OCI-LY7 (cell line): Measurements from ENCODE around the gene ASAH2. TPM values are rescaled to one million over a fixed set of nuclear protein-coding genes. Genes with fewer than 3 reads are reported as not detected.

Source experiments
- BruUV-seq: library from RNA; stranded (reverse); fragments of 400-500 nt; replicated peaks from 2 replicates; lab custom pipeline; 2021; lab: Mats Ljungman, UMichigan
- CTCF ChIA-PET: fragments of 300-600 bp; sonication (Branson Sonifier 250); formaldehyde crosslinking; loops from one replicate; lab custom pipeline; 2022; ENCODE audit warnings: antibody characterized with exemption; ENCODE audit not compliant: unreplicated experiment; lab: Charles Lee
- POLR2A ChIA-PET: fragments of 300-600 bp; sonication (Branson Sonifier 250); formaldehyde crosslinking; loops from one replicate; lab custom pipeline; 2022; ENCODE audit warnings: antibody characterized with exemption; lab: Charles Lee
- DNase-seq: peaks from one replicate; pipeline ENCODE4 v3.0.0-alpha.2; 2015; ENCODE audit warnings: low spot score
- H2AFZ ChIP-seq: fragments of 200-600 bp; sonication (generic), shearing (Covaris generic); 2 replicates; pipeline ENCODE4 v1.6.1; 2014; ENCODE audit warnings: mild to moderate bottlenecking, antibody characterized with exemption, low read length, moderate library complexity
- H3K27ac ChIP-seq: fragments of 200-600 bp; sonication (generic); 2 replicates; pipeline ENCODE4 v1.5.1; 2014; ENCODE audit warnings: mixed run types, low read depth, mild to moderate bottlenecking, moderate library complexity, low read length, inconsistent platforms; ENCODE audit not compliant: poor library complexity, severe bottlenecking
- H3K36me3 ChIP-seq: fragments of 200-600 bp; sonication (generic); 2 replicates; pipeline ENCODE4 v1.6.1; 2014; ENCODE audit warnings: mild to moderate bottlenecking, antibody characterized with exemption, low read length, moderate library complexity, mixed read lengths; ENCODE audit not compliant: insufficient read depth
- H3K4me1 ChIP-seq: fragments of 200-600 bp; sonication (generic); 2 replicates; pipeline ENCODE4 v1.5.1; 2014; ENCODE audit warnings: mild to moderate bottlenecking, low read length; ENCODE audit not compliant: insufficient read depth, poor library complexity, severe bottlenecking
- H3K4me2 ChIP-seq: fragments of 200-600 bp; sonication (generic); 2 replicates; pipeline ENCODE4 v1.6.1; 2014; ENCODE audit warnings: mild to moderate bottlenecking, low read length
- H3K4me3 ChIP-seq: fragments of 200-600 bp; sonication (generic); 2 replicates; pipeline ENCODE4 v1.5.1; 2014; ENCODE audit warnings: mild to moderate bottlenecking, low read depth, low read length; ENCODE audit not compliant: poor library complexity, severe bottlenecking
- H3K79me2 ChIP-seq: fragments of 200-600 bp; sonication (generic); 2 replicates; pipeline ENCODE4 v1.6.1; 2016; ENCODE audit warnings: low read depth, mild to moderate bottlenecking, low read length, moderate library complexity, mixed read lengths; ENCODE audit not compliant: insufficient read depth
- H3K9me2 ChIP-seq: fragments of 200-600 bp; sonication (generic); 2 replicates; pipeline ENCODE4 v1.6.1; 2016; ENCODE audit warnings: mild to moderate bottlenecking, low read length, mixed read lengths; ENCODE audit not compliant: insufficient read depth
- H3K9me3 ChIP-seq: fragments of 200-600 bp; sonication (generic); 2 replicates; pipeline ENCODE4 v1.6.1; 2014; ENCODE audit warnings: mild to moderate bottlenecking, mixed run types, low read length, mixed read lengths
- H4K20me1 ChIP-seq: fragments of 200-600 bp; sonication (generic); 2 replicates; pipeline ENCODE4 v1.6.1; 2014; ENCODE audit warnings: mild to moderate bottlenecking, antibody characterized with exemption, low read length, moderate library complexity, mixed read lengths; ENCODE audit not compliant: insufficient read depth
- EZH2phosphoT487 ChIP-seq: fragments of 200-600 bp; sonication (generic); IDR thresholded peaks from 2 replicates; pipeline ENCODE4 v1.6.1; 2018; ENCODE audit warnings: low read depth, borderline replicate concordance, mild to moderate bottlenecking, mixed run types, antibody characterized with exemption, low read length, moderate library complexity, mixed read lengths
- intact Hi-C: fragments of 100-400 bp; cut with micrococcal nuclease; formaldehyde crosslinking; loops from one replicate; pipeline ENCODE4 v1.10.0; 2022; ENCODE audit not compliant: unreplicated experiment
- total RNA-seq, 2 experiments: library from RNA; depleted of rRNA in 1 of 2; stranded (reverse); fragments of >200 nt in 1 of 2; shearing (Covaris generic) in 1 of 2; gene quantifications; 2 replicates each; pipeline ENCODE4 v1.2.3, GENCODE V29; 2014 to 2022
- TF ChIP-seq, protein P1 (sequence below): fragments of 200-600 bp; sonication (generic); conservative IDR thresholded peaks from 2 replicates; pipeline ENCODE4 v1.5.1; 2014; ENCODE audit warnings: mild to moderate bottlenecking, antibody characterized with exemption, low read length, moderate library complexity, mixed read lengths

ASAH2 gene
- total RNA-seq, 2 experiments from 2014 or later: not detected

- CTCF ChIA-PET: no interaction called here
- intact Hi-C loops: no loop called here
Observed at GRCh38 chr10:50295367-50295766, 44.1 kb upstream of the ASAH2 start.

GRCh38 chr10:50294582-50294981, 43.3 kb upstream of the ASAH2 start:
- Histone ChIP-seq H3K4me2 (no peak overlapping the region), H3K27ac (no peak overlapping the region), H3K4me3 (no peak overlapping the region), H4K20me1 (no peaks in the 10 kb centered on the region), H2AFZ (no peak overlapping the region), H3K9me2 (no peaks in the 10 kb centered on the region), H3K79me2 (no peaks in the 10 kb centered on the region), H3K36me3 (no peaks in the 10 kb centered on the region), H3K9me3 (no peaks in the 10 kb centered on the region), H3K4me1 (no peaks in the 10 kb centered on the region)
- DNase-seq: no peak
- POLR2A ChIA-PET: no interaction called here
- no TSS peak for BruUV-seq
- CTCF ChIA-PET: no interaction called here
- intact Hi-C loops: no loop called here
- TF ChIP-seq, protein P1, sequence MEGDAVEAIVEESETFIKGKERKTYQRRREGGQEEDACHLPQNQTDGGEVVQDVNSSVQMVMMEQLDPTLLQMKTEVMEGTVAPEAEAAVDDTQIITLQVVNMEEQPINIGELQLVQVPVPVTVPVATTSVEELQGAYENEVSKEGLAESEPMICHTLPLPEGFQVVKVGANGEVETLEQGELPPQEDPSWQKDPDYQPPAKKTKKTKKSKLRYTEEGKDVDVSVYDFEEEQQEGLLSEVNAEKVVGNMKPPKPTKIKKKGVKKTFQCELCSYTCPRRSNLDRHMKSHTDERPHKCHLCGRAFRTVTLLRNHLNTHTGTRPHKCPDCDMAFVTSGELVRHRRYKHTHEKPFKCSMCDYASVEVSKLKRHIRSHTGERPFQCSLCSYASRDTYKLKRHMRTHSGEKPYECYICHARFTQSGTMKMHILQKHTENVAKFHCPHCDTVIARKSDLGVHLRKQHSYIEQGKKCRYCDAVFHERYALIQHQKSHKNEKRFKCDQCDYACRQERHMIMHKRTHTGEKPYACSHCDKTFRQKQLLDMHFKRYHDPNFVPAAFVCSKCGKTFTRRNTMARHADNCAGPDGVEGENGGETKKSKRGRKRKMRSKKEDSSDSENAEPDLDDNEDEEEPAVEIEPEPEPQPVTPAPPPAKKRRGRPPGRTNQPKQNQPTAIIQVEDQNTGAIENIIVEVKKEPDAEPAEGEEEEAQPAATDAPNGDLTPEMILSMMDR: no peak
- no peak for TF ChIP-seq EZH2phosphoT487

More at GRCh38 chr10:50295367-50295766, 44.1 kb upstream of the ASAH2 start:
- DNase-seq: no peak
- no peaks in the 10 kb centered on the region for H3K9me2 ChIP-seq
- TF ChIP-seq, protein P1: no peak
- no peak for TF ChIP-seq EZH2phosphoT487
- no peaks in the 10 kb centered on the region for H3K79me2 ChIP-seq
- no peaks in the 10 kb centered on the region for H3K36me3 ChIP-seq
- no peak overlapping the region for H3K4me2 ChIP-seq
- POLR2A ChIA-PET: interaction anchor here (0.6 kb wide), 1 partner anchor 466 kb away, joined by 3 read pairs; no protein-coding TSS in a partner anchor
- H3K4me3 ChIP-seq: no peak overlapping the region
- no peak overlapping the region for H2AFZ ChIP-seq
- H3K27ac ChIP-seq: no peak overlapping the region
- no peaks in the 10 kb centered on the region for H3K9me3 ChIP-seq
- no peaks in the 10 kb centered on the region for H3K4me1 ChIP-seq
- BruUV-seq: no TSS peak
- H4K20me1 ChIP-seq: no peaks in the 10 kb centered on the region

DNA sequence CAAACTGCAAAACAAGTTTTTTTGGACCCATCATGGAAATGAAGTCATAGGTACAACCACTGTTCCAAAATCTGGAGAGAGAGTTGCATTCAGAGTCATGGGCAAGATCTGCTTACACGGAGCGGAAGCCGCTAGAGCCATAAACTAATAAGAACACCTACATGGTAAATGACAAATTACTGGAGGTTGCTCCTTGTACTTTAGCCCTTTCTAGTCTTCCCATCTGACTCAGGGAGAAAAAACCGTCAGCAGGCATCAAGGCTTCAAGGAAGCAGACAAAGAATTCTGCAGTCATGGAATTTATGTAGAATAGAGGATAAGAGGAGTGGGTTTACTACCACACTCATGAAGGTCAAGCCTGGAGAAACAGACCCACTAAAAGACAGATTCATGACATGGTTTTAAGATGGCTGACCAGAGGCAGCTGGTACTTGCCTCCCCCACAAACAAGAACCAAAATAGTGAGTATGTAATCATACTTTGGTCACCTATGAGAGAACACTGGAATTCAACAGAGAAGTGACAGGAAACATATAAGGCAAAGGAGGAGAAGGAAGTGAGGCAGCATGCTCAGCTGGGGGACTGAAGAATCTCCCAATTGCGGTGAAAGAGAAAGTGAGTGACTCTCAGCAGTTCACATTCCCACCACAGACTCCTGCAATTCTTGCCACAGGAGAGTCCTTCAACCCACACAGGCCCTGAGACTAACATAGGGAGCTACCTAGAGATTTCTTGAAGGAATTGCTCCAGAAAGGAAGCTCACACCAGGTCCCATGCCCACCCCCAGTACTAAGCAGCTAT, 42.4 kb upstream of the ASAH2 start:
- no peak overlapping the region for H2AFZ ChIP-seq
- H3K4me1 ChIP-seq: no peaks in the 10 kb centered on the region
- H3K9me2 ChIP-seq: no peaks in the 10 kb centered on the region
- ChIA-PET POLR2A (no interaction called here), CTCF (no interaction called here)
- no peaks in the 10 kb centered on the region for H3K79me2 ChIP-seq
- H3K36me3 ChIP-seq: no peaks in the 10 kb centered on the region
- BruUV-seq: no TSS peak
- TF ChIP-seq, protein P1: no peak
- TF ChIP-seq EZH2phosphoT487: no peak
- H3K4me3 ChIP-seq: no peak overlapping the region
- H4K20me1 ChIP-seq: no peaks in the 10 kb centered on the region
- H3K4me2 ChIP-seq: no peak overlapping the region
- intact Hi-C loops: no loop called here
- no peak for DNase-seq
- H3K27ac ChIP-seq: no peak overlapping the region
- H3K9me3 ChIP-seq: no peaks in the 10 kb centered on the region
